HG02981 (cell line): ENCODE results near the gene GPR68.

Experiments
- ATAC-seq: cut with Tn5 transposase; IDR thresholded peaks from one replicate; pipeline ENCODE4 v1.9.1; 2021; ENCODE audit warnings: mild to moderate bottlenecking, moderate library complexity; ENCODE audit not compliant: unreplicated experiment

GPR68 gene, protein sequence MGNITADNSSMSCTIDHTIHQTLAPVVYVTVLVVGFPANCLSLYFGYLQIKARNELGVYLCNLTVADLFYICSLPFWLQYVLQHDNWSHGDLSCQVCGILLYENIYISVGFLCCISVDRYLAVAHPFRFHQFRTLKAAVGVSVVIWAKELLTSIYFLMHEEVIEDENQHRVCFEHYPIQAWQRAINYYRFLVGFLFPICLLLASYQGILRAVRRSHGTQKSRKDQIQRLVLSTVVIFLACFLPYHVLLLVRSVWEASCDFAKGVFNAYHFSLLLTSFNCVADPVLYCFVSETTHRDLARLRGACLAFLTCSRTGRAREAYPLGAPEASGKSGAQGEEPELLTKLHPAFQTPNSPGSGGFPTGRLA

DNA sequence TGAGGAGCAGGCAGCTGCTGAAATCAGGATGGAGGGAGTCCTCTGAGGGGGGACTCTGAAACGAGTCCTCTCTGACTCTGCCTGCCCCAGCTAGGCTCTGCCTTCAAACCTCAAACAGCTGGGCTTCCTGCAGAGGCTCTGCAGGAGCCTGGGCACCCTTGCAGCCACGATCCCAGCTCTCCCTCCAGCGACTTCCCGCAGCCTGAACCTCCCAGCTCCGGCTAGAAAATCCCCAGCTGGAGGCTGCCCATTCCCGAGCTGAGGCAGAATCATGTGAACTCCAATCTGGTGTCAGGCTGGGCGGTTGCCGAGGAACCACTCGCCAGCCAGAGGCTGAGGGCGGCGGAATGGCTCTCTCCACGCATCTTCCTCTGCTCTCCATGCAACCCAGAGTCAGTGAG, at the start of gene GPR68:
TSS of gene GPR68 (minus strand) at position 204 of the 401 bp plus-strand sequence. CDS start 9,654 bp downstream, outside the sequence.
- no peak for ATAC-seq

DNA sequence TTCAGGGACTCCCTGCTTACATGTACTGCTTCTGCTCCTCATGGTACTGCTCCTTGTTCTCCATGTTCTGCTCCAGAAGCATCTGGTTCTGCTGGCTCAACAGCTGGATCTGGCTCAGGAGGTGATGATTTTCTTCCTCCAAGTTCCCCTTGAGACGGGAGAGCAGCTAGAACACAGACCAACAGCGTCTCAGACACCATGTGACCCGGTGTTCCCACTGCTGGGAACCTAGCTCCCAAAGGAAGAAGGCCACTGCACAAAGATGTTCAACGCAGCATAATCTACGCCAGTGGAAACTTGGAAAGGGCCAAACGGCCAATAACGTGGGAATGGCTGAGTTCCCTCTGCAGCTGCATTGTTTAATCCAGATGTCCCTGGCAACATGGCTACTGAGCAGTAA, 49.6 kb upstream of the GPR68 start:
- no peak for ATAC-seq

DNA sequence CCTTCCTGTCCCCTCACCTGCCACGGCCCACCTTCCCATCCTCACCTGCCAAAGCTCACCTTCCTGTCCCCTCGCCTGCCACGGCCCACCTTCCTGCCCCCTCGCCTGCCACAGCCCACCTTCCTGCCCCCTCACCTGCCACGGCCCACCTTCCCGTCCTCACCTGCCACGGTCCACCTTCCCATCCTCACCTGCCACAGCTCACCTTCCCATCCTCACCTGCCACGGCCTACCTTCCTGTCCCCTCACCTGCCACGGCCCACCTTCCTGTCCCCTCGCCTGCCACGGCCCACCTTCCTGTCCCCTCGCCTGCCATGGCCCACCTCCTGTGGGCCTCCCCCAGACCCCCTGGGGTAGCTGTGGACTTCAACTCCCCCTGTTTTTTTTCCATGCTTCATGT, 48.8 kb upstream of the GPR68 start:
- no peak for ATAC-seq

DNA sequence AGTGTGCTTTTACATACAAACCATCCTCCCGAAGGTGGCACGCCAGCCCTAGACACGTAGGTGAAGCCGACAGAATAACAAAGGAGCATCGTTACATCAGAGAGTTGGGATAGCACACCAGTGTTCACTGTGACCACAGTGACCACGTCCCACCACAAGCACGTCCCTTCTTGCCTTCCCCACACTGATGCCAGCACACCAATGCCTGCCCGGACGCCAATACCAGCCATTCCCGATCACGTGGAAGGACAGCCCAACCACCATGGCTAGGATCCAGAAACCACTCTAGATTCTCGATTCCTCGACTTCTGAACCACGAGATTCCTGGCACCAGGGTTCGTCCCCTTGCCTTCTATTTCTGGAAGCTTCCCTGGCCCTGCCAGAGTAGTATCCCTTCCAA, 48.0 kb upstream of the GPR68 start:
- ATAC-seq = no peak

DNA sequence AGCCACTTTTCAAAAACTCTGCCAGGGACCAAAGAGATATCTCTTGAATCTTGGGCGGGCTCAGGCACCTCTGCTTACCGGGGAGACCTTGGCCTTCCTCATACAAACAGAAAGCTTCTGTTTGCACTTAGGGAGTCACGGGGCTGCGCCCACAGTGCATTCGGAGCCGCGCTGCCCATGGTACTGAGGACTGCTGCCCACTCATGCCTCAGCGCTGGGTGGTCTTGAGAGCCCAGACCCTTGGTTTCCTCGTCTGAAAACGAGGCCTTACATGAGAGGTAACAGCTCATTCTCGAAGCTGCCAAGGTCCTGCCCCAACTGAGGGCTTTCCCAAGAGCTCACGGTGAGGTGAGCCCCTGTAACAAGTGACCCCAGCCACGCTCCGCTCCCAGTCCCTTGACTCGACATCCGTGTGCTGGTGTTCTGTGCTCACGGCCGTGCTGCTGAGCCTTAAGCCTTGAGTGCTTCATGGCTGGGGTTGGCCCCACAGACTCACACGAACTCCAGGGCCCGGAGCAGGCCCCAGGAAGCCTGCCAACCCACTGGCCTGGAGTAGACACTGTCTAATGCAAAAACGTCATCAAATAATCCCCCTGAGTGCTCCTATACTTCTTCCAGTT, 47.4 kb upstream of the GPR68 start:
- ATAC-seq = no peak

DNA sequence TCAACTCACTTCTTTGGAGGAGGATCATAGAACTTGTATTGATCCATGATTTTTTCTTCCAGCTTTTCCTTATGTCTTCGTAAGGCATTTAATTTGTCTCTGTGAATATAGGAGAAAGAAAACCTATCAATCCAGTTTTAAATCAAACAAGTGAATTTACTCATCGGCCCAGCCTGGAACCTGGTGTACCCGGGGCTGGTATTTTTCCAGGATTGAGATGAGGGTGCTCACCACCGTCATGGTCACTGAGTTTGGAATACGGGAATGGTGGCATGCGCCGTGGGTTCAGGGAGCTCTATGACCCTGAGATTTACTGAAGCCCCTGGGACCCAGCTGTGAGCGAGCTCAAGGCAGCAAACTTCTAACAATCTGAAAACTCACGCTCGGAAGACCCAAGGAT, 46.5 kb upstream of the GPR68 start:
- no peak for ATAC-seq

DNA sequence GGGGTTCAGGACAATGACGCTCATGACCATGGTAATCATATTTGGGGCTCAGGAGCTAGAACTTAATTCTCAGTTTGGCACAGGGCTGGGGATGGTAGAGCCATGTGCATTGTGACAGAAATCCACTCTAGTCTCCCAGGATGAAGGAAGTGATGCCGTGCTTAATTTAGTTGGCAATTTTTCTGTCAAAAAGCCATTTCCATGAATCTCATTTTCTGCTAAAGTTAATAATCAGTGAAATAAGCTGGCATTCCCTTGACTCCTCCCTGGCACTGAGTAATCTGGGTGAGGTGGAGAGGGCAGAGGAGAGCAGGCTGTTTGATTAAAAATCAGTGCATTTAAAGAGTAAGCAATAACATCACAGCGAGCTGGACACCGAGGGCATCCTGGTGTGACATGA, 45.0 kb upstream of the GPR68 start:
- no peak for ATAC-seq

DNA sequence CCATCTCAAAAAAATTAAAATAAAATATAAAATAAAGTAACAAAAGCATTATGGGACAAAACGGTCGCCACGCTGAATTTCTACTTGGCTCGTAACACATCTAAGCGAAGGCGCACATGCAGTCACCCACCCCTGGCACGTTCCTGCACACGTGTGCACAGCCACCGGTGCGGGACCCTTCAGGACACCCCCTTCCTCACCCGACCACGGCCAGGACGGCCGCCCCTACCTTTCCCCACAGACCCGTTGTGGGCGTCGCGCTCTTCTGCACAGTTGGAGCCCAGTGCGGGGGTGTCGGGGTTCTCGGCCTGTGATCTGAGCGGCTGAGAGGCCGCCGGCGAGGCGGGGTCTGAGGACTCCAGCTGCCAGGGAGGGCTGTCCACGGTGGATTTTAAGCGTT, 44.4 kb upstream of the GPR68 start:
- no peak for ATAC-seq

DNA sequence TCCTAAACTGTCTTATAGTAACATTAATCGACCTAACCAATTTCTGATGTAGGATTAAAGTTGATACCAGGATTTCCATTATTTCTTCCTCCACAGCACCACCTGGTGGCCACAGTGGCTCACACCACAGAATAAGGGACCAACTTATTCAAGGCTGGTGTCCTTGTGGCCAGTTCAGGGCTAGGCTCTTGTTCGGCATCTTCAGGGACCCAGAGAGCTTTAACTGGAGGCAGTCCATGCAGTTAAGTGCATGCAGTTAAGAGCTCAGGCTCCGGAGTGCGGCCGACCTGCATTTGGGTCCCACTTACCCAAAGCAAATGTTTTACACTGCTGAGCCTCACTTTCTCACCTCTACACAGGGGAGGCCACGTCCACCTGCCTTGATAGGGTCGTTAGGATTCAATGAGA, 42.0 kb upstream of the GPR68 start:
- no peak for ATAC-seq

DNA sequence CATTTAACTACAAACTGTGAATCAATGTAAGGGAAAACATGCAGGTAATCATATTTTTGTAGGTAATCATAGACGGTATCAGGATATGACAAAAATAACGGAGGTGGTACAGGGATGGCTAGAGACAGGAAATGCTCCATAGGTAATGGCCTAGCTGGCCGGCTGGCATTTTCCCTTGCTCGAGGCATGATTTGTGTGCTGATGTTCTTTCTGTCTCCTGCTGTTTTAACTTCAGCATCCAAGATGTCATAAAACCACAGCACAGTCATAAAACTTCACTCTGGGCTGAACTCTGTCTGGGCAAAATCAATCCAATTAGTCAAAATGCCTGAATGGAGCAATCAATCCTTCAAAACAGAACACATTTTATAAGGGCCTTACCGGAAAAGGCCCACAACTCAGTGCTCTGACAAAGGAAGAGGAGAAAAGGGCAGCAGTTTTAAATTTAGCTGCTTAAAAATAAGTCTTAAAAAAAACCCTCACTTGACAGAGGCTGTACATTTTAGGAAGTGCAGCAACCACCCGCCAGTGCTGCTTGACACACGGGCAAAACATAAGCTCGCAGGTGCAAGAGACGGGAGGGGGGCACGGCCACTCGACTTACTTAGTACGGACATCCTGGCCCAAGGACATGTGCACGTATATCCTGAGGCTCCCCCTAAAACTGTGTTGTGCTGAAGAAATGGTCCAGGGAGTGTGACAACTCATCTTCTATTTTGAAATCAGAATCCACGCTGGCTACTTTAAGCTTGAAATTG, 40.5 kb upstream of the GPR68 start:
- no peak for ATAC-seq

DNA sequence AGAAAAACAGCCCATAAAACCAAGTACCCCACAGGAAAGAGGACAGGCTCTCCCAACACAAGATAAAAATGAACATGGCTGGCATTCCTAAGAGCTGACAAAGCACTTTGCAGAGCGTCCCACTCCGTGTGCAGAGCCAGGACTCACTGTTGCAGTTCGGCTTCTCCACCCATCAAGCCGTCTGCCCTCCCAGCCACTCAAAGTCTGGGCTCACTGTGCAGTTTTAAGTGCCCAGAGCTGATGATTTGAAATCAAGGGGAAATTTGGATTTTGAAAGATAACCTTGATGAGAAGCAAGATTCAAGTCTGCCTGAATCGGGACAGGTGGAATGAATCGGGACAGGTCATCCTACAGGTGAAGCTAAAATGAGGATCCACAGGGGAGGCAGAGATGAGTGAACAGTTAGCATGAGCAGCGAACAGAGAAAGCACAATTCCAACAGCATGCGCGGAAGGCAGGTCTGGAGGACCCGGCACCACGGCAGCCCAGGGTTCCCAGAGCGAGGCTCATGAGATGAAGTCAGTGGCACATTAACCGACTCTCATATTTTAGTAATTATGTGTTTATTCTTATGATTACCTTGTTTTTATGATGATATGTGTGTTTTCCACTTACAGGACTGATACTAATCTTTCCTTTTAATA, 39.8 kb upstream of the GPR68 start:
- ATAC-seq = no peak

DNA sequence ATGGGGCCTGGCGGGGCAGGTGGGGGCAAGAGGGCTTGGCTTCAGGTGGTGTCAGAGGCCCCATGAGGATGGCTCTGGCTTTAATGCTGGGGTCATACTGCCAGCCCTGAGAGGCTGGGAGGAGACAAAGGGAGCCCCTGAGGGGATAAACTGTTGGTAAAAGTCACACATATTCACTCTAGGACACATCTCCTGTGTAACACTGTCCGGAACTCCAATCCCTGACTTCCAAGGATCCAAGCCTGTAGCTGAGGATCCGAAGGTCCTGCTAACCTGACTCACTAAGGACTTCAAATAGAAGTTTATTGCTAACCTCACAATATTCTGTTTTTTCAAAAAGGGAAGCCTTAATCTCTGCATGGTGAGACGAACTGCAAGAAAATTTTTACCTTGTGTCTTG, 39.2 kb upstream of the GPR68 start:
- no peak for ATAC-seq

DNA sequence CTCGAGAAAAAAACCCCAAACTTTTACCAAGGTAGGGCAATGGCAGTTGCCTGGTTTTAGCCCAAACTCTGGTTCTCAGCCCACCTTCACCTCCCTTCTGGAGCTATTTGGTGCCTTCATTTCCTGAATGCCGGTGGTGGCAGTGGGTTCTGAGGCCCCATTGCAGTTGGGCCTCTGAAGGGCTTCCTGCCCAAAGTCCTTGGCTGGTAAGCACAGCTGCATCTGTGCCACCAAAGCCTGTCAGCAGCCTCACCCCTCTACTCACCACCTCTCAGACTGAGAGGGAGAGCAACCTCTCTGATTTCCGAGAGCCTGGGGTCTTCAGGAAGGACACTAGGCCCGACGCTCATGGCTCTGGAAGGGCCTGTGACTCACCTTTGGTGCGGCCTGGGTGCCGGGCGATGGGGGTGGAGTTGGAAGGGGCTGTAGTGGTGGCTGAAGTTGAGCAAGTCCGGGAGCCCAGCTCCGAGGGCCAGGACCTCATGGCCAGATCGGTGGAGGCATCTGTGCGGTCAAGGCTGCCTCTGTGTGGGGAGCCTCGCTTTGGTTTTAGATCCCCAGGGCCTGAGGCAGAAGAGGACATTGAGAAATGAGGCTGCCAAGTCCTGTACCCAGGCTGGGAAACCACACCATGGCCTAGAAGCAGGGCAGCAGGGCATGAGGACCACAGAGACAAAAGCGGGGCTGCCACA, 38.6 kb upstream of the GPR68 start:
- ATAC-seq = no peak

DNA sequence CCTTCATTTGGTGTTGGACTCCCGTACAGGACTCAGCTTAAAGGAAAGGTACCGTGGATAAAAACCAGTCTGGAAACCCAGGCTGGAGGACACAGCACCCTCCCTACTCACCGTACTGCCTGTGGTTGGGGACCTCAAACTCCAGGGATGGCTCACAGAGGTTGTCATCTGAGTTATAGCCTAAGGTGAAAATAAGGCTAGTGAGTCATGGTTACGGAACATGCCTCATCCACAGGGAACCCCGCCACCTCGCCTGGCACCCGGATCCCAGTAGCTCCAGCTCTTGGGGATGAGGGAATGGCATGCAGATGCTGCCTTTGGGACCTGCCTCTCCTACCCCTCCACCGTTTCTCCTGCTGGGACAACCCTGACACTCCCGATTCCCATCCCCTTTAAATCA, 36.8 kb upstream of the GPR68 start:
- no peak for ATAC-seq

DNA sequence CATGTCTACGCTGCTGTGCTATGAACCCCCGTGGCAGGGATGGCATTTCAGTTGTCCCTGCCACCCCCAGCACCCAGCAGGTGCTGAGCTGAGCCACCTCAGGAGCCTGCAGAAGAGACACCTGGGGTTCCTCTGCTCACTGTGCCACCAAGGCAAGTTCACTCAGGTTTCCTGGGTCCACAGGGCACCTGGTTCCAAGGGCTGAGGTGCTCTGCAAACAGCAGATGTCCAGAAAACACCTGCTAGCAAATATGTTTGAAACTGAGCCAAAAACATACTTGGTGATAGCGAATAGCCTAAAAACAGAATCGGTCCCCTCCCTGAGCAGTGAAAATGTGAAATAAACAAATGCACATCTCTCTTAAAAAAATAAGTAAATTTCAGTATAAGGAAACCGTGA, 35.6 kb upstream of the GPR68 start:
- no peak for ATAC-seq

DNA sequence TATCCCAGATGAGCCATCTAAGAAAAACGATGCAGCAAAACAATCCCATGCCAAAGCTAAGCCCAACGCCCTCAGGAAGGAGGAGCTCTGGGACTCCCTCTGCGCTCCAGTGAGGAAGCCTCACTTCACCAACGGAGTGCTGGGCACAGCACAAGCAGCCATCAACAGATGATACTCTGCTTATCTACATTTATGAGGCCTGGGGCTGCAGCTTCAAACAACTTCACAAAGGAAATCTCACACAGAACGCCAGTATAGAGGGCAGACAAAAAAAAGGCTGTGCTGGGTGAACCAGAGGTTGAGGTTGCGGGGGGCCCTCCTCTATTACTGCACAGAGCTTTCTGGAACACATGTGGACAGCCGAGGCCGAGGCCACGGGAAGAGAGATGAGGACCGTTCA, 34.9 kb upstream of the GPR68 start:
- no peak for ATAC-seq

DNA sequence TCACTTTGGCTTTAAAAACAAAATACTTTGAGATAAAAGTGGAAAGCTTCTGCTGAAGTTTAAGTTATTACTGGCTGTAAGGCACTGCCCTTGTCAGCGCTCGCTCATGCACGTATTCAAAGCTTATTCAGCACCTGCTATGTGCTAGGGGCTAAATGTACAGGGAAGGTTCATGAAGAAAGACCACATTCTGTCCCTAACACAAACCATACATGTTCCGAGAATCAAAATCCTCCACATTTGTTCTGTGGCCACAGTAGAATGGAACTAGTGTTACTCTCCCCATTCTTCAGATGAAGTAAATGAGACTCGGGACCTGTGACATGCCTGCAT, 33.8 kb upstream of the GPR68 start:
- no peak for ATAC-seq

DNA sequence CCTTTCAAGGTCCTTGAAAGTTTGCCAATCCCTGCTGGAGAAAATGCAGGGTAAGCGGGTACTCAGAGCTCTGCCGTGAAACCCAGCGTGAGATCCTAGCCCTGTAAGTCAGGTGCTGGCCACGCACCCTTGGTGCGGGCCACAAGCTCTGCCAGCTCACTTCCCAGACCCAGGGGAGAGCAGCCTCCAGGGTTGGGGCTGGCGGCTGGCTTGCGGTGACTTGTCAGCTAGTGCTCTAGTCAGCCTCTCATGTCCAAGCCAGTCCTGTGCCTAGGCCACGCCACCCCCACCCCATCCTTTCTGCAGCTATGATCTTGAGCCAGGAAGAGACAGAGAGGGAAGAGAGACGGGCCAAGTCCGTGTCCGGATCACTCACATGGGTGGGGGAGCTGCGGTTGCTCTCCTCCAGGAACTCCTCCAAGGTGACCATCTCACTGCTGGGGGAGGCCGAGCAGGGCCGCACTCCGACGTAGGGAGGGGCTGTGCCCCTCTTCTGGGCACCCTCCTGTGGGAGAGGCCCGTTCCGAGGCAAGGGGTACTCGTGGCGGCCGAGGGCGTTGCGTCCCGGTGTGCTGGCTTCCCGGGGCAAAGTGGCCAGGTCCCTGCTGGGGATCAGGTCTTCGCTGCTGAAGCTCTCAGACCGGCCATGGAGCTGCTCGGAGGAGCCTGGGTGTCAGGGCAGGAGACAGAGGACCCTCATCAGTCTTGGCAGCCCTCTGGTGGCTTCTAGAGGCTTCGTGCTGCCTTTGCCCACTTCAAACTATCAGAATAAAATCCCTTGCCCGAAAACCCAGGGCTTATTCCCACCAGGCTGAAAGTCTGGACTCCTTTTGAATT, 33.3 kb upstream of the GPR68 start:
- no peak for ATAC-seq

DNA sequence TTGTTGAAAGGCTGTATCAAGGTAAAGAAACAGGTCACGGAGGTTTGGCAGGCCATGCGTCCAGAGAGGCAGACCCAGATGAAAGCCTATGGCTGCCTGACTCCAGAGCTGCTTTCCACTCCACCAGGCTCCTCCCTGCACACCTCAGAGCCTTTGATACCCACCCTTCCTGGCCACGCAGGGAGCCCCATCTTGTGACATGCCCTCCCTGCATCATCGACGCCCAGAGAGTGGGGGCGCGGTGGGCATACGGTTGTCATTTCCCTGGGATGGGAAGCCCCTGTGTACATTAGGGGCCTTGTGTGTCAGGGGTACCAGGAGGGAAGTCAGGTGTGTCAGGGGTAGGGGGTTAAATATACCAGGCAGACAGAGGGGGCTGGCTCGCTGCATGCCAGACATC, 30.3 kb upstream of the GPR68 start:
- no peak for ATAC-seq

DNA sequence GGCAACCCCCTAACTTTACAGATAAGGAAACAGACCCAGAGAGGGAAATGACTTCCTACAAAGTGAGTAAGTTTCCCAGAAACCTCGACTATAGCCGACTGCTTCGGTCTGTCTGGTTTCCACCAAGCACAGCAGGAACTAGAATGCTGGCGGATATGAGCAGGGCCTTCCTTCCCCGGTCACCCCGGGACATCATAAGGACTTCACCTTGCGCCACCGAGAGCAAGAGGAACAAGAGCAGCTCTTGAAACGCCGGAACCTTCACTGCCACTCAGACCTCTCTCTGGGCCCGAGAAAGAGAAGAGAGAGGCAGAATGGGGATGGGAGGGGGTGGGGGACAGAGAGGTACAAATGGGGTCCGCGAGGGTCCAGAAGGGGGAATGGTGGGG, 29.4 kb upstream of the GPR68 start:
- no peak for ATAC-seq
